ENCODE measurements around the gene CAD. TPM values are rescaled to one million over a fixed set of nuclear protein-coding genes. Genes with fewer than 3 reads are reported as not detected.
"Not testable (repeated sequence)": the region's sequence is repeated elsewhere in the genome, so short reads cannot be mapped to it uniquely, and the experiment has no call there.

Gene CAD
- polyA plus RNA-seq (2012; ENCODE audit: low read depth, missing spikeins) = 36.2 TPM

DNA sequence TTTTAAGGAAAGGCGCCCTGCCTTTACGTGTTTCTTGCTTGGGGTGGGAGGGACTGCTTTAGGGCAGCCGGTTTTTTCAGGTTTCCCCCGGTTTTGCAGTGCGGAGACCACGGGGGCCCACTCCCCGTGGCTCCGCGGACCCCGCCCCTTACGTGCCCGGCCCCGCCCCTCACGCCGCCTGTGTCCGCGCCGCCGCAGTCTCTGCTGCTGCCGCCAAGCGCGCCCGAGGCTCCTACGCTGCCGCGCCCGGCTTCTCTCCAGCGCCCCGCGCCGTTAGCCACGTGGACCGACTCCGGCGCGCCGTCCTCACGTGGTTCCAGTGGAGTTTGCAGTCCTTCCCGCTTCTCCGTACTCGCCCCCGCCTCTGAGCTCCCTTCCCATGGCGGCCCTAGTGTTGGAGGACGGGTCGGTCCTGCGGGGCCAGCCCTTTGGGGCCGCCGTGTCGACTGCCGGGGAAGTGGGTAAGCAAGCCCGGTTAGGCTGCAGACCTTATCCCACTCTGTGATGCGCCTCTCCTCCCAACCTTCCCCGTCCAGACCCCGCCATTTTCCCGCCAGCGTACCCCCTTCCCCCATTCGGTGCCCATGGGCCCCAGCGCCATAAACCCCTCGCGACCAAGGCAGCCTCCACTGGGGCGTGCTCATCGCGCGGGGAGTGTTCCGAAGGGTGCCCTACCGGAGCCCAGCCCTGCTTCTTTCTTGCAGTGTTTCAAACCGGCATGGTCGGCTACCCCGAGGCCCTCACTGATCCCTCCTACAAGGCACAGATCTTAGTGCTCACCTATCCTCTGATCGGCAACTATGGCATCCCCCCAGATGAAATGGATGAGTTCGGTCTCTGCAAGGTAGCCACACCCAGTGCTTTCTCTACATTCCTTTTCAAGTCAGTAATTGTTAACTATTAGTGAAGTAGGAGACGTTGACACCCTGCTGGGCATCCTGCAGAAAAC lies at the start of gene CAD:
Gene CAD (plus strand): TSS at position 197 of the 949 bp plus-strand sequence. CDS start 183 bp downstream, at position 380.
- FAIRE-seq = peak; percentile 93
- TF ChIP-seq TAF1 (IDR thresholded peaks at IDR 0.05; ENCODE audit: low read depth, low read length) (0 out of 2 replicates have a peak, but pooled peaks have one; percentile 42), POLR2AphosphoS5 (IDR thresholded peaks at IDR 0.05; ENCODE audit: low read depth, low read length) (peak; percentile 68), SPI1 (IDR thresholded peaks at IDR 0.05; ENCODE audit: low read depth, low read length) (no peak), POU2F2 (IDR thresholded peaks at IDR 0.05; ENCODE audit: low read depth, low read length) (no peak), PAX5 (IDR thresholded peaks at IDR 0.05; ENCODE audit: insufficient read depth, low read length, severe bottlenecking) (no peak), POLR2A (IDR thresholded peaks at IDR 0.05; ENCODE audit: low read depth, low read length) (0 out of 2 replicates have a peak, but pooled peaks have one; percentile 49)
- peak; percentile 85 for DNase-seq (ENCODE audit: insufficient read length, low spot score)

GRCh38 chr2:27170581-27171337 lies 46.4 kb upstream of the CAD start:
- FAIRE-seq (no peak), DNase-seq (ENCODE audit: insufficient read length, low spot score) (no peak)

DNA sequence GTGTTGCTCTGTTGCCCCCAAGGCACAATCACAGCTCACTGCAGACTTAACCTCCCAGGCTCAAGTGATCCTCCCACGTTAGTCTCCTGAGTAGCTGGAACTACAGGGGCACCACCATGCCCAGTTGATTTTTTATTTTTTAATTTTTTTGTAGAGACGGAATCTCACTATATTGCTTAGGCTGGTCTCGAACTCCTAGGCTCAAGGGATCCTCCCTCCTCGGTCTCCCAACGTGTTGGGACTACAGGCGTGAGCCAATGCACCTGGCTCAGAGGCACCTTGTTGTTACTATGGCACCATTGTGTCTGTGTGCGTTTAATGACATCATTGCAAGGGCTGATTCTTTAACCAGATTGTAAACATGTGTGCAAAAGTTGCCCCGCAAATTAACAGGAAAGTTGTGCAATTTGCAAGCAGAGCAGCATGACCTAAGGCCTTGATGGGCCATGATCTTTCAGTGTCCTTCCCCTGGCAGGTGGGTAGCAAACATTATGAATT lies 45.8 kb upstream of the CAD start:
- DNase-seq (ENCODE audit: insufficient read length, low spot score) (no peak), FAIRE-seq (no peak)
- TF ChIP-seq SPI1 (IDR thresholded peaks at IDR 0.05; ENCODE audit: low read depth, low read length) = no peak
- TF ChIP-seq PAX5 (IDR thresholded peaks at IDR 0.05; ENCODE audit: insufficient read depth, low read length, severe bottlenecking) = no peak
- TF ChIP-seq POLR2AphosphoS5 (IDR thresholded peaks at IDR 0.05; ENCODE audit: low read depth, low read length) = no peak
- no peak for TF ChIP-seq POLR2A (IDR thresholded peaks at IDR 0.05; ENCODE audit: low read depth, low read length)
- TF ChIP-seq POU2F2 (IDR thresholded peaks at IDR 0.05; ENCODE audit: low read depth, low read length) = no peak
- TF ChIP-seq TAF1 (IDR thresholded peaks at IDR 0.05; ENCODE audit: low read depth, low read length) = no peak

More at GRCh38 chr2:27170581-27171337, 46.4 kb upstream of the CAD start:
- TF ChIP-seq POU2F2 (IDR thresholded peaks at IDR 0.05; ENCODE audit: low read depth, low read length) = no peak
- TF ChIP-seq POLR2A (IDR thresholded peaks at IDR 0.05; ENCODE audit: low read depth, low read length) = no peak
- TF ChIP-seq TAF1 (IDR thresholded peaks at IDR 0.05; ENCODE audit: low read depth, low read length) = no peak
- TF ChIP-seq POLR2AphosphoS5 (IDR thresholded peaks at IDR 0.05; ENCODE audit: low read depth, low read length) = no peak
- no peak for TF ChIP-seq PAX5 (IDR thresholded peaks at IDR 0.05; ENCODE audit: insufficient read depth, low read length, severe bottlenecking)
- TF ChIP-seq SPI1 (IDR thresholded peaks at IDR 0.05; ENCODE audit: low read depth, low read length) = no peak

DNA sequence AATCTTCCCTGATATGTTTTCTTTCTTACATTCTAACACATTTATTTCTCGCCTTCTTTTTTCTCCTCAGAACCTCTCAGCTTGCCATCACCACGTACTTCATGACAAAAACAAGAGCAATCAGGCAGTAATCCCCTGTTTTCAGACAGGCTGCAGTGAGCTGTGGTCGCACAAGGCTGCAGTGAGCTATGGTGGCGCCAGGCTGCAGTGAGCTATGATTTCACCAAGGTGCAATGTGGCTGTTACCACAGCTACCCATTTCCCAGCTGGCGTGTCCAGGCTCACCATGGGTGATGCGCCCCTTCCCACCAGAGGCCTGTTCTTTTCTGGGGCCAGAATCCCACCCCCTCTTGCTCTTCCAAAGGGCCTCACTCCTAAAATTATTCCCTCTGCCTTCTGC lies 42.5 kb upstream of the CAD start:
- DNase-seq (ENCODE audit: insufficient read length, low spot score) = no peak
- TF ChIP-seq POU2F2 (IDR thresholded peaks at IDR 0.05; ENCODE audit: low read depth, low read length) (no peak), TAF1 (IDR thresholded peaks at IDR 0.05; ENCODE audit: low read depth, low read length) (no peak), SPI1 (IDR thresholded peaks at IDR 0.05; ENCODE audit: low read depth, low read length) (no peak), POLR2A (IDR thresholded peaks at IDR 0.05; ENCODE audit: low read depth, low read length) (no peak), POLR2AphosphoS5 (IDR thresholded peaks at IDR 0.05; ENCODE audit: low read depth, low read length) (no peak), PAX5 (IDR thresholded peaks at IDR 0.05; ENCODE audit: insufficient read depth, low read length, severe bottlenecking) (no peak)
- FAIRE-seq = no peak

DNA sequence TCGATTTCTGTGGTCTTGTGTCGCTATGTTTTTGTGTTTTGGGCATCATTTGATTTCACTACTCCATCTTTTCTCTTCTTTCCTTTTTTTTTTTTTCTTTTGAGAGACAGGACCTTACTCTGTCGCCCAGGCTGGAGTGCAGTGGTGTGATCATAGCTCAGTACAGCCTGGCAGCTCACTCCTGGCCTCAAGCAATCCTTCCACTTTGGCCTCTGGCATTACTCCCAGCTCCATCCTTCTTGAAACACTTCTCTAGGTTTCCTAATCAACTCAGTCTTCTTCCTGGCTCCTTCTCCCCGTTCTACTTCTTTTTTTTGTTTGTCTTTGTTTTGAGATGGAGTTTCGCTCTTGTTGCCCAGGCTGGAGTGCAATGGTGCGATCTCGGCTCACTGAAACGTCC lies 41.8 kb upstream of the CAD start:
- TF ChIP-seq SPI1 (IDR thresholded peaks at IDR 0.05; ENCODE audit: low read depth, low read length) (no peak), PAX5 (IDR thresholded peaks at IDR 0.05; ENCODE audit: insufficient read depth, low read length, severe bottlenecking) (no peak), POU2F2 (IDR thresholded peaks at IDR 0.05; ENCODE audit: low read depth, low read length) (no peak), POLR2A (IDR thresholded peaks at IDR 0.05; ENCODE audit: low read depth, low read length) (no peak), POLR2AphosphoS5 (IDR thresholded peaks at IDR 0.05; ENCODE audit: low read depth, low read length) (no peak), TAF1 (IDR thresholded peaks at IDR 0.05; ENCODE audit: low read depth, low read length) (no peak)
- FAIRE-seq = no peak
- no peak for DNase-seq (ENCODE audit: insufficient read length, low spot score)

DNA sequence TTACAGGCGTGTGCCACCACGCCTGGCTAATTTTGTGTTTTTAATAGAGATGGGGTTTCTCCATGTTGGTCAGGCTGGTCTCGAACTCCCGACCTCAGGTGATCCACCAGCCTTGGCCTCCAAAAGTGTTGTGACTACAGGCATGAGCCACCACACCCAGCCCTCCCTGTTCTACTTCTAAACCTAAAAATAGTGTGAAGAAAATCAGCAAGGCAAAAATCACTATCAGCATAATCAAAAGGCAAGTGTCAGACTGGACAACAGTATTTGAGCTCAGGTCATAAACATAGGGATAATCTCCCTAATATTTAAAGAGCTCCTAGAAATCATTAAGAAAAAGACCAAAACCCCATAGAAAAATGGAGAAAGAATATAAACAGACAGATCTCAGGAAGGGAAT lies 41.4 kb upstream of the CAD start:
- FAIRE-seq = not testable (repeated sequence)

GRCh38 chr2:27177441-27178351 lies 39.5 kb upstream of the CAD start:
- no peak for DNase-seq (ENCODE audit: insufficient read length, low spot score)
- no peak for TF ChIP-seq SPI1 (IDR thresholded peaks at IDR 0.05; ENCODE audit: low read depth, low read length)
- no peak for TF ChIP-seq PAX5 (IDR thresholded peaks at IDR 0.05; ENCODE audit: insufficient read depth, low read length, severe bottlenecking)
- no peak for TF ChIP-seq POLR2AphosphoS5 (IDR thresholded peaks at IDR 0.05; ENCODE audit: low read depth, low read length)
- no peak for TF ChIP-seq POU2F2 (IDR thresholded peaks at IDR 0.05; ENCODE audit: low read depth, low read length)
- TF ChIP-seq TAF1 (IDR thresholded peaks at IDR 0.05; ENCODE audit: low read depth, low read length) = no peak
- TF ChIP-seq POLR2A (IDR thresholded peaks at IDR 0.05; ENCODE audit: low read depth, low read length) = no peak
- FAIRE-seq = peak; percentile 43

More for the DNA sequence above, 41.4 kb upstream of the CAD start:
- DNase-seq (ENCODE audit: insufficient read length, low spot score) = not testable (repeated sequence)

- DNase-seq (ENCODE audit: insufficient read length, low spot score) = no peak
- FAIRE-seq = no peak
- no peak for TF ChIP-seq POLR2AphosphoS5 (IDR thresholded peaks at IDR 0.05; ENCODE audit: low read depth, low read length)
- no peak for TF ChIP-seq POLR2A (IDR thresholded peaks at IDR 0.05; ENCODE audit: low read depth, low read length)
- no peak for TF ChIP-seq POU2F2 (IDR thresholded peaks at IDR 0.05; ENCODE audit: low read depth, low read length)
- no peak for TF ChIP-seq TAF1 (IDR thresholded peaks at IDR 0.05; ENCODE audit: low read depth, low read length)
- TF ChIP-seq PAX5 (IDR thresholded peaks at IDR 0.05; ENCODE audit: insufficient read depth, low read length, severe bottlenecking) = no peak
- TF ChIP-seq SPI1 (IDR thresholded peaks at IDR 0.05; ENCODE audit: low read depth, low read length) = no peak
These were observed 38.7 kb upstream of the CAD start for GRCh38 chr2:27178469-27178868.

Measured in GM12891 (cell line).